Liver (tissue), 9 donors: ENCODE data around the gene PEX7. TPM values are rescaled to one million over a fixed set of nuclear protein-coding genes. Genes with fewer than 3 reads are reported as not detected.

Experiments used
- DNase-seq: peaks from one replicate; pipeline ENCODE4 v3.0.0-alpha.2; 2017; ENCODE audit warnings: low spot score
- H3K27ac ChIP-seq, 2 donors: one replicate each; pipeline ENCODE4 v1.7.0; 2013; ENCODE audit warnings: inconsistent platforms in 2 of 2, low read length in 2 of 2, control low read depth in 1 of 2, low read depth in 1 of 2, mild to moderate bottlenecking in 1 of 2
- H3K27me3 ChIP-seq, 4 donors: one replicate each; pipeline versions ENCODE4 v1.6.1 to v1.7.0; 2013; ENCODE audit warnings: low read length in 3 of 4, inconsistent platforms in 1 of 4, mild to moderate bottlenecking in 1 of 4, moderate library complexity in 1 of 4; ENCODE audit not compliant: control insufficient read depth in 4 of 4, insufficient read depth in 4 of 4
- H3K36me3 ChIP-seq, 4 donors: one replicate each; pipeline versions ENCODE4 v1.6.1 to v1.7.0; 2013; ENCODE audit warnings: low read length in 3 of 4, mild to moderate bottlenecking in 3 of 4, low read depth in 1 of 4, moderate library complexity in 1 of 4; ENCODE audit not compliant: control insufficient read depth in 4 of 4, insufficient read depth in 3 of 4
- H3K4me1 ChIP-seq, 4 donors: one replicate each; pipeline versions ENCODE4 v1.6.1 to v1.7.0; 2013; ENCODE audit warnings: low read length in 3 of 4, mild to moderate bottlenecking in 3 of 4, moderate library complexity in 1 of 4; ENCODE audit not compliant: control insufficient read depth in 4 of 4, insufficient read depth in 4 of 4
- H3K4me3 ChIP-seq, 3 donors: one replicate each; pipeline versions ENCODE4 v1.6.1 to v1.7.0; 2013; ENCODE audit warnings: low read length in 3 of 3, control low read depth in 1 of 3, low read depth in 1 of 3, mild to moderate bottlenecking in 1 of 3
- H3K9ac ChIP-seq, 2 donors: one replicate each; pipeline ENCODE4 v1.7.0; 2013; ENCODE audit warnings: low read length in 2 of 2, mild to moderate bottlenecking in 2 of 2, moderate library complexity in 2 of 2, control low read depth in 1 of 2, low read depth in 1 of 2
- H3K9me3 ChIP-seq, 4 donors: one replicate each; pipeline versions ENCODE4 v1.6.1 to v1.7.0; 2013; ENCODE audit warnings: low read length in 3 of 4; ENCODE audit not compliant: control insufficient read depth in 4 of 4
- ATF3 ChIP-seq: IDR thresholded peaks from 2 replicates; pipeline ENCODE4 v1.6.1; 2016; ENCODE audit warnings: antibody characterized with exemption
- CTCF ChIP-seq: fragments of 150-350 bp; IDR thresholded peaks from 2 replicates; pipeline ENCODE4 v1.5.1; 2017; ENCODE audit warnings: improper control_type of control experiment, low read depth, low read length; ENCODE audit not compliant: missing input control
- EGR1 ChIP-seq, 2 donors: IDR thresholded peaks; 2 replicates each; pipeline ENCODE4 v1.6.1; 2016 to 2018; ENCODE audit warnings: antibody characterized with exemption in 2 of 2, low read depth in 2 of 2
- FOXA1 ChIP-seq: IDR thresholded peaks from 2 replicates; pipeline ENCODE4 v1.6.1; 2016; ENCODE audit warnings: antibody characterized with exemption
- FOXA2 ChIP-seq: IDR thresholded peaks from 2 replicates; pipeline ENCODE4 v1.6.1; 2016; ENCODE audit warnings: antibody characterized with exemption
- GABPA ChIP-seq, 2 donors: IDR thresholded peaks in 1 of 2; conservative IDR thresholded peaks in 1 of 2; 2 replicates each; pipeline ENCODE4 v1.6.1; 2016; ENCODE audit warnings: antibody characterized with exemption in 2 of 2, mild to moderate bottlenecking in 1 of 2, moderate library complexity in 1 of 2
- HNF4A ChIP-seq, 2 donors: conservative IDR thresholded peaks; 2 replicates each; pipeline ENCODE4 v1.6.1; 2016; ENCODE audit warnings: antibody characterized with exemption in 2 of 2, mild to moderate bottlenecking in 2 of 2
- HNF4G ChIP-seq: IDR thresholded peaks from 2 replicates; pipeline ENCODE4 v1.6.1; 2016; ENCODE audit warnings: antibody characterized with exemption
- JUND ChIP-seq, 2 donors: IDR thresholded peaks; 2 replicates each; pipeline ENCODE4 v1.6.1; 2016; ENCODE audit warnings: antibody characterized with exemption in 2 of 2
- NR2F2 ChIP-seq: IDR thresholded peaks from 2 replicates; pipeline ENCODE4 v1.6.1; 2016; ENCODE audit warnings: antibody characterized with exemption
- RAD21 ChIP-seq, 2 donors: IDR thresholded peaks; 2 replicates each; pipeline ENCODE4 v1.6.1; 2016; ENCODE audit warnings: antibody characterized with exemption in 2 of 2, mild to moderate bottlenecking in 2 of 2
- RXRA ChIP-seq, 2 donors: IDR thresholded peaks; 2 replicates each; pipeline ENCODE4 v1.6.1; 2017 to 2018; ENCODE audit warnings: antibody characterized with exemption in 2 of 2, mild to moderate bottlenecking in 1 of 2
- SP1 ChIP-seq: IDR thresholded peaks from 2 replicates; pipeline ENCODE4 v1.6.1; 2018; ENCODE audit warnings: antibody characterized with exemption, mild to moderate bottlenecking
- TAF1 ChIP-seq: conservative IDR thresholded peaks from 2 replicates; pipeline ENCODE4 v1.6.1; 2016; ENCODE audit warnings: antibody characterized with exemption, mild to moderate bottlenecking
- ZBTB33 ChIP-seq: IDR thresholded peaks from 2 replicates; pipeline ENCODE4 v1.6.1; 2016; ENCODE audit warnings: antibody characterized with exemption
- WGBS: extraction: QIAGEN DNeasy Blood & Tissue Kit; methylation state at CpG from one replicate; pipeline ENCODE4 v1.1.7; 2013; 5-methylcytosine and 5-hydroxymethylcytosine counted together
- polyA plus RNA-seq, 2 donors: library from polyadenylated mRNA; stranded (reverse) in 1 of 2; unstranded in 1 of 2; fragments of 200-250 nt in 1 of 2; fragments of >200 nt in 1 of 2; fragmentation: Nextera tagmentation in 1 of 2; extraction: Ambion mirVana in 1 of 2; gene quantifications; one replicate each; pipeline versions ENCODE4 v1.2.1 to v1.2.3, GENCODE V29; 2013 to 2015
- total RNA-seq, 2 donors: library from RNA; depleted of rRNA; stranded (reverse); fragments of >200 nt; gene quantifications; one replicate each; pipeline ENCODE4 v1.2.3, GENCODE V29; 2014
- TF ChIP-seq, protein P1 (sequence below): IDR thresholded peaks from 2 replicates; pipeline ENCODE4 v1.6.1; 2016; ENCODE audit warnings: antibody characterized with exemption
- donor health status: healthy.
- donor health status: healthy.
- donor health status: healthy.
- donor health status: healthy.
- donor health status: healthy.

PEX7 gene
- total and polyA plus RNA-seq, 4 donors, result 5.2 to 7.5 (median 6.2) TPM

GRCh38 chr6:136795996-136796395, 26.4 kb upstream of the PEX7 start:
- no peak for DNase-seq
- peaks cover 0 to 5% (median 5%) of the 10 kb centered on the region in 4 donors for H3K4me1 ChIP-seq
- no peaks in the 10 kb centered on the region for H3K27me3 ChIP-seq
- H3K9ac ChIP-seq, result no peak overlapping the region
- H3K4me3 ChIP-seq, result no peak overlapping the region
- H3K36me3 ChIP-seq, result no peaks in the 10 kb centered on the region
- H3K9me3 ChIP-seq, result no peaks in the 10 kb centered on the region
- no peak overlapping the region for H3K27ac ChIP-seq
- 92% methylated on average over 5 of the region's 5 CpGs for WGBS
- no peak for TF ChIP-seq HNF4G
- no peak for TF ChIP-seq HNF4A (conservative IDR thresholded peaks at IDR 0.05)
- no peak for TF ChIP-seq ATF3
- TF ChIP-seq EGR1 (IDR thresholded peaks at IDR 0.05; ENCODE audit: low read depth in 2 of 2), result no peak
- no peak for TF ChIP-seq CTCF
- TF ChIP-seq RAD21 (IDR thresholded peaks at IDR 0.05), result no peak
- no peak for TF ChIP-seq FOXA2

GRCh38 chr6:136798044-136798443, 24.3 kb upstream of the PEX7 start:
- Histone ChIP-seq H3K27ac (no peak overlapping the region), H3K9me3 (no peaks in the 10 kb centered on the region), H3K9ac (no peak overlapping the region), H3K4me3 (no peak overlapping the region), H3K36me3 (no peaks in the 10 kb centered on the region), H3K4me1 (peaks cover 0 to 5% (median 3%) of the 10 kb centered on the region in 4 donors), H3K27me3 (no peaks in the 10 kb centered on the region)
- 92% methylated on average over 1 of the region's 1 CpG for WGBS
- TF ChIP-seq ZBTB33 (no peak), NR2F2 (no peak), FOXA2 (no peak), CTCF (no peak), ATF3 (no peak), RAD21 (IDR thresholded peaks at IDR 0.05) (no peak), EGR1 (IDR thresholded peaks at IDR 0.05; ENCODE audit: low read depth in 2 of 2) (no peak), FOXA1 (no peak), SP1 (no peak), JUND (IDR thresholded peaks at IDR 0.05) (no peak), TAF1 (no peak), GABPA (IDR thresholded peaks at IDR 0.05 in 1 of 2, conservative IDR thresholded peaks at IDR 0.05 in 1 of 2) (no peak), RXRA (IDR thresholded peaks at IDR 0.05) (no peak)
- TF ChIP-seq, protein P1, sequence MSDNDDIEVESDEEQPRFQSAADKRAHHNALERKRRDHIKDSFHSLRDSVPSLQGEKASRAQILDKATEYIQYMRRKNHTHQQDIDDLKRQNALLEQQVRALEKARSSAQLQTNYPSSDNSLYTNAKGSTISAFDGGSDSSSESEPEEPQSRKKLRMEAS, result no peak
- no peak for DNase-seq
